Measurements from ENCODE around the gene SLC48A1.
A peak's percentile ranks its signal among the peaks of the same experiment; 100 is the strongest.
"Not testable (repeated sequence)": the region's sequence is repeated elsewhere in the genome, so short reads cannot be mapped to it uniquely, and the experiment has no call there.

SLC48A1 gene

GRCh38 chr12:47794679-47795078 is 21.6 kb downstream of the SLC48A1 start:
- DNase-seq, result no peak

- no peak for DNase-seq
Observed at GRCh38 chr12:47795121-47795813, 22.2 kb downstream of the SLC48A1 start.

- no peak for DNase-seq
Observed at GRCh38 chr12:47795814-47796411, 22.9 kb downstream of the SLC48A1 start.

GRCh38 chr12:47797441-47797840 is 24.4 kb downstream of the SLC48A1 start:
- no peak for DNase-seq

- no peak for DNase-seq
Observed at GRCh38 chr12:47798382-47798948, 25.4 kb downstream of the SLC48A1 start.

GRCh38 chr12:47799357-47799955 is 26.4 kb downstream of the SLC48A1 start:
- DNase-seq, result no peak

GRCh38 chr12:47800582-47800981 is 27.5 kb downstream of the SLC48A1 start:
- DNase-seq, result no peak

GRCh38 chr12:47801170-47801903 is 28.3 kb downstream of the SLC48A1 start:
- no peak for DNase-seq

- no peak for DNase-seq
Observed at GRCh38 chr12:47801904-47802246, 28.8 kb downstream of the SLC48A1 start.

GRCh38 chr12:47802312-47802711 is 29.3 kb downstream of the SLC48A1 start:
- DNase-seq, result peak; percentile 87

- DNase-seq, result no peak
Observed at GRCh38 chr12:47803191-47803875, 30.3 kb downstream of the SLC48A1 start.

- DNase-seq, result no peak
Observed at GRCh38 chr12:47804171-47804570, 31.1 kb downstream of the SLC48A1 start.

- no peak for DNase-seq
Observed at GRCh38 chr12:47805417-47805816, 32.4 kb downstream of the SLC48A1 start.

- no peak for DNase-seq
Observed at GRCh38 chr12:47807338-47807737, 34.3 kb downstream of the SLC48A1 start.

GRCh38 chr12:47808050-47808449 is 35.0 kb downstream of the SLC48A1 start:
- DNase-seq, result no peak

- DNase-seq, result no peak
Observed at GRCh38 chr12:47808574-47809365, 35.7 kb downstream of the SLC48A1 start.

GRCh38 chr12:47809518-47809917 is 36.5 kb downstream of the SLC48A1 start:
- DNase-seq, result not testable (repeated sequence)

- DNase-seq, result no peak
Observed at GRCh38 chr12:47811072-47811396, 38.0 kb downstream of the SLC48A1 start.

GRCh38 chr12:47811581-47812484 is 38.8 kb downstream of the SLC48A1 start:
- DNase-seq, result no peak

GRCh38 chr12:47812797-47813510 is 39.9 kb downstream of the SLC48A1 start:
- DNase-seq, result peak; percentile 98
